ENCODE results near the gene VCL. TPM values are rescaled to one million over a fixed set of nuclear protein-coding genes. Genes with fewer than 3 reads are reported as not detected.

Gene VCL
- total RNA-seq, 1 experiment from 2014 or later, result 176 TPM

DNA sequence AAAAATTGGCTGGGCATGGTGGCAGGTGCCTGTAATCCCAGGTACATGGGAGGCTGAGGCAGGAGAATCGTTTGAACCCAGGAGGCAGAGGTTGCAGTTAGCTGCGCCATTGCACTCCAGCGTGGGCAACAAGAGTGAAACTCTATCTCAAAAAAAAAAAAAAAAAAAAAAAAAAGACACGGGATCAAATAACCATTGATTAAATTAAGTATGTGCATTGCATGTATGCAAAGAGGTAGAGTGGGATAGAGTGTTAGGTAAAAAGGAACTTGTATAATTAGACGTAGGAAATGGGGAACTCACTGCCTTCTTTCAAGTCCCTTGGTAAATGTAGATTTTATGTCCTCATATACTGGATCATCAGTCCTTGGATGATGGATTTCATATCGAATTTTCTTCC is 13.1 kb downstream of the VCL start:
- DNase-seq (ENCODE audit: low spot score), result no peak
- Histone ChIP-seq H3K4me3 (ENCODE audit: low read depth, low read length, poor library complexity, severe bottlenecking) (peak overlapping the region; percentile 23), H3K27me3 (replicated peaks; ENCODE audit: insufficient read depth, low read depth, low read length, poor library complexity) (no peaks in the 10 kb centered on the region), H3K36me3 (ENCODE audit: insufficient read depth, low read length, poor library complexity, severe bottlenecking) (no peaks in the 10 kb centered on the region), H3K9me3 (ENCODE audit: low read depth, low read length, poor library complexity, severe bottlenecking) (no peaks in the 10 kb centered on the region), H3K27ac (ENCODE audit: low read depth, low read length, poor library complexity, severe bottlenecking) (peak overlapping the region; percentile 74), H3K4me1 (ENCODE audit: insufficient read depth, low read length, poor library complexity, severe bottlenecking) (peaks cover 81% of the 10 kb centered on the region)
- CTCF ChIA-PET, result interaction anchor here (1.1 kb wide), 1 partner anchor 54 kb away, joined by 3 read pairs; no protein-coding TSS in a partner anchor
- BruUV-seq (replicated peaks), result no TSS peak
- intact Hi-C loops (cut with micrococcal nuclease; ENCODE audit: unreplicated experiment), result loop anchor here (2.0 kb wide), 1 partner anchor 70 kb away; no protein-coding TSS in a partner anchor
- TF ChIP-seq, protein P1, sequence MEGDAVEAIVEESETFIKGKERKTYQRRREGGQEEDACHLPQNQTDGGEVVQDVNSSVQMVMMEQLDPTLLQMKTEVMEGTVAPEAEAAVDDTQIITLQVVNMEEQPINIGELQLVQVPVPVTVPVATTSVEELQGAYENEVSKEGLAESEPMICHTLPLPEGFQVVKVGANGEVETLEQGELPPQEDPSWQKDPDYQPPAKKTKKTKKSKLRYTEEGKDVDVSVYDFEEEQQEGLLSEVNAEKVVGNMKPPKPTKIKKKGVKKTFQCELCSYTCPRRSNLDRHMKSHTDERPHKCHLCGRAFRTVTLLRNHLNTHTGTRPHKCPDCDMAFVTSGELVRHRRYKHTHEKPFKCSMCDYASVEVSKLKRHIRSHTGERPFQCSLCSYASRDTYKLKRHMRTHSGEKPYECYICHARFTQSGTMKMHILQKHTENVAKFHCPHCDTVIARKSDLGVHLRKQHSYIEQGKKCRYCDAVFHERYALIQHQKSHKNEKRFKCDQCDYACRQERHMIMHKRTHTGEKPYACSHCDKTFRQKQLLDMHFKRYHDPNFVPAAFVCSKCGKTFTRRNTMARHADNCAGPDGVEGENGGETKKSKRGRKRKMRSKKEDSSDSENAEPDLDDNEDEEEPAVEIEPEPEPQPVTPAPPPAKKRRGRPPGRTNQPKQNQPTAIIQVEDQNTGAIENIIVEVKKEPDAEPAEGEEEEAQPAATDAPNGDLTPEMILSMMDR (conservative IDR thresholded peaks at IDR 0.05; ENCODE audit: low read depth, low read length), result no peak
- no peak for TF ChIP-seq EZH2 (IDR thresholded peaks at IDR 0.05; ENCODE audit: borderline replicate concordance, low read depth, low read length, poor library complexity, severe bottlenecking)
- POLR2A ChIA-PET (ENCODE audit: low non-redundant PET), result no interaction called here

- Histone ChIP-seq H3K4me1 (ENCODE audit: insufficient read depth, low read length, poor library complexity, severe bottlenecking) (peaks cover 75% of the 10 kb centered on the region), H3K27me3 (replicated peaks; ENCODE audit: insufficient read depth, low read depth, low read length, poor library complexity) (no peaks in the 10 kb centered on the region), H3K9me3 (ENCODE audit: low read depth, low read length, poor library complexity, severe bottlenecking) (no peaks in the 10 kb centered on the region), H3K4me3 (ENCODE audit: low read depth, low read length, poor library complexity, severe bottlenecking) (peak overlapping the region; percentile 23), H3K27ac (ENCODE audit: low read depth, low read length, poor library complexity, severe bottlenecking) (peak overlapping the region; percentile 74), H3K36me3 (ENCODE audit: insufficient read depth, low read length, poor library complexity, severe bottlenecking) (no peaks in the 10 kb centered on the region)
- intact Hi-C loops (cut with micrococcal nuclease; ENCODE audit: unreplicated experiment), result loop anchor here (2.0 kb wide), 1 partner anchor 69 kb away; no protein-coding TSS in a partner anchor
- POLR2A ChIA-PET (ENCODE audit: low non-redundant PET), result no interaction called here
- CTCF ChIA-PET, result interaction anchor here (1.1 to 1.3 kb wide), 2 partner anchors 15 to 55 kb away, joined by 3 to 4 read pairs; no protein-coding TSS in a partner anchor
- BruUV-seq (replicated peaks), result no TSS peak
- peak; percentile 97 for DNase-seq (ENCODE audit: low spot score)
- TF ChIP-seq, protein P1 (conservative IDR thresholded peaks at IDR 0.05; ENCODE audit: low read depth, low read length), result no peak
- TF ChIP-seq EZH2 (IDR thresholded peaks at IDR 0.05; ENCODE audit: borderline replicate concordance, low read depth, low read length, poor library complexity, severe bottlenecking), result no peak
Observed at GRCh38 chr10:74011770-74012169, 13.9 kb downstream of the VCL start.

GRCh38 chr10:74012480-74012879 is 14.6 kb downstream of the VCL start:
- Histone ChIP-seq H3K27ac (ENCODE audit: low read depth, low read length, poor library complexity, severe bottlenecking) (peak overlapping the region; percentile 74), H3K27me3 (replicated peaks; ENCODE audit: insufficient read depth, low read depth, low read length, poor library complexity) (no peaks in the 10 kb centered on the region), H3K4me3 (ENCODE audit: low read depth, low read length, poor library complexity, severe bottlenecking) (no peak overlapping the region), H3K36me3 (ENCODE audit: insufficient read depth, low read length, poor library complexity, severe bottlenecking) (no peaks in the 10 kb centered on the region), H3K9me3 (ENCODE audit: low read depth, low read length, poor library complexity, severe bottlenecking) (no peaks in the 10 kb centered on the region), H3K4me1 (ENCODE audit: insufficient read depth, low read length, poor library complexity, severe bottlenecking) (peaks cover 75% of the 10 kb centered on the region)
- intact Hi-C loops (cut with micrococcal nuclease; ENCODE audit: unreplicated experiment), result no loop called here
- ChIA-PET CTCF (interaction anchor here (1.3 kb wide), 1 partner anchor 14 kb away, joined by 4 read pairs; no protein-coding TSS in a partner anchor), POLR2A (ENCODE audit: low non-redundant PET) (no interaction called here)
- TF ChIP-seq, protein P1 (conservative IDR thresholded peaks at IDR 0.05; ENCODE audit: low read depth, low read length), result no peak
- no peak for TF ChIP-seq EZH2 (IDR thresholded peaks at IDR 0.05; ENCODE audit: borderline replicate concordance, low read depth, low read length, poor library complexity, severe bottlenecking)
- no peak for DNase-seq (ENCODE audit: low spot score)
- no TSS peak for BruUV-seq (replicated peaks)

All from A673 (cell line).